A673 (cell line): ENCODE measurements around the gene GRAMD1A. TPM values are rescaled to one million over a fixed set of nuclear protein-coding genes. Genes with fewer than 3 reads are reported as not detected.

ENCODE experiments used
- BruUV-seq: library from RNA; stranded (reverse); fragments of 400-500 nt; replicated peaks from 2 replicates; lab custom pipeline; 2021; lab: Mats Ljungman, UMichigan
- CTCF ChIA-PET: fragments of 300-600 bp; sonication (Branson Sonifier 250); formaldehyde crosslinking; loops from one replicate; lab custom pipeline; 2022; ENCODE audit warnings: antibody characterized with exemption; lab: Charles Lee
- POLR2A ChIA-PET: fragments of 300-600 bp; sonication (Branson Sonifier 250); formaldehyde crosslinking; loops from one replicate; lab custom pipeline; 2022; ENCODE audit warnings: antibody characterized with exemption; ENCODE audit not compliant: low non-redundant PET; lab: Charles Lee
- DNase-seq: peaks from one replicate; pipeline ENCODE4 v3.0.0-alpha.2; 2015; ENCODE audit warnings: low spot score
- H3K27ac ChIP-seq: fragments of 200-600 bp; sonication (generic); 2 replicates; pipeline ENCODE4 v1.5.1; 2016; ENCODE audit warnings: mixed run types, low read depth, mild to moderate bottlenecking, mixed read lengths, antibody characterized with exemption, low read length; ENCODE audit not compliant: poor library complexity, severe bottlenecking
- H3K27me3 ChIP-seq: fragments of 200-600 bp; sonication (generic); replicated peaks from 2 replicates; pipeline ENCODE4 v1.6.1; 2017; ENCODE audit warnings: mixed run types, low read depth, mild to moderate bottlenecking, mixed read lengths, antibody characterized with exemption, low read length; ENCODE audit not compliant: insufficient read depth, poor library complexity
- H3K36me3 ChIP-seq: fragments of 200-600 bp; sonication (generic); 2 replicates; pipeline ENCODE4 v1.6.1; 2016; ENCODE audit warnings: mixed run types, mild to moderate bottlenecking, mixed read lengths, antibody characterized with exemption, low read length; ENCODE audit not compliant: insufficient read depth, poor library complexity, severe bottlenecking
- H3K4me1 ChIP-seq: fragments of 200-600 bp; sonication (generic); 2 replicates; pipeline ENCODE4 v1.6.1; 2017; ENCODE audit warnings: mixed run types, mild to moderate bottlenecking, mixed read lengths, antibody characterized with exemption, low read length; ENCODE audit not compliant: insufficient read depth, poor library complexity, severe bottlenecking
- H3K4me3 ChIP-seq: fragments of 200-600 bp; sonication (generic); 2 replicates; pipeline ENCODE4 v1.5.1; 2016; ENCODE audit warnings: low read depth, mixed run types, mild to moderate bottlenecking, mixed read lengths, low read length; ENCODE audit not compliant: poor library complexity, severe bottlenecking
- H3K9me3 ChIP-seq: fragments of 200-600 bp; sonication (generic); 2 replicates; pipeline ENCODE4 v1.6.1; 2016; ENCODE audit warnings: mixed run types, low read depth, mild to moderate bottlenecking, mixed read lengths, antibody characterized with exemption, low read length; ENCODE audit not compliant: poor library complexity, severe bottlenecking
- CTCF ChIP-seq: fragments of 300-800, 200-600 bp; sonication (generic); conservative IDR thresholded peaks from 2 replicates; pipeline ENCODE4 v1.5.1; 2017; ENCODE audit warnings: low read depth, mild to moderate bottlenecking, antibody characterized with exemption, low read length, moderate library complexity, mixed read lengths
- EZH2 ChIP-seq: fragments of 200-600 bp; sonication (generic); IDR thresholded peaks from 2 replicates; pipeline ENCODE4 v1.6.1; 2017; ENCODE audit warnings: borderline replicate concordance, low read depth, mild to moderate bottlenecking, mixed read lengths, antibody characterized with exemption, low read length; ENCODE audit not compliant: poor library complexity, severe bottlenecking
- intact Hi-C: fragments of 100-400 bp; cut with micrococcal nuclease; formaldehyde crosslinking; loops from one replicate; pipeline ENCODE4 v1.10.0; 2022; ENCODE audit not compliant: unreplicated experiment
- total RNA-seq: library from RNA; stranded (reverse); gene quantifications from 2 replicates; pipeline ENCODE4 v1.2.3, GENCODE V29; 2021

The GRAMD1A gene
- total RNA-seq, 1 experiment from 2014 or later, result 87.3 TPM

- intact Hi-C loops, result no loop called here
Measured at GRCh38 chr19:34975056-34975455, 25.1 kb upstream of the GRAMD1A start.

GRCh38 chr19:34976611-34977010, 23.5 kb upstream of the GRAMD1A start:
- no peak overlapping the region for H3K27ac ChIP-seq
- peaks cover 3% of the 10 kb centered on the region for H3K9me3 ChIP-seq
- H3K4me1 ChIP-seq, result peaks cover 10% of the 10 kb centered on the region
- intact Hi-C loops, result no loop called here
- no peaks in the 10 kb centered on the region for H3K36me3 ChIP-seq
- ChIA-PET POLR2A (no interaction called here), CTCF (no interaction called here)
- no peak overlapping the region for H3K4me3 ChIP-seq
- BruUV-seq, result no TSS peak
- no peaks in the 10 kb centered on the region for H3K27me3 ChIP-seq
- TF ChIP-seq EZH2, result no peak
- TF ChIP-seq CTCF, result no peak
- DNase-seq, result no peak

More at GRCh38 chr19:34975056-34975455, 25.1 kb upstream of the GRAMD1A start:
- Histone ChIP-seq H3K4me3 (no peak overlapping the region), H3K27me3 (no peaks in the 10 kb centered on the region), H3K27ac (no peak overlapping the region), H3K9me3 (peaks cover 3% of the 10 kb centered on the region), H3K36me3 (no peaks in the 10 kb centered on the region), H3K4me1 (peaks cover 10% of the 10 kb centered on the region)
- CTCF ChIA-PET, result no interaction called here
- no peak for TF ChIP-seq EZH2
- no TSS peak for BruUV-seq
- DNase-seq, result no peak
- POLR2A ChIA-PET, result no interaction called here

GRCh38 chr19:34979819-34980640, 20.1 kb upstream of the GRAMD1A start:
- intact Hi-C loops, result no loop called here
- no peaks in the 10 kb centered on the region for H3K27me3 ChIP-seq
- ChIA-PET POLR2A (interaction anchor here (0.7 kb wide), 1 partner anchor 17 kb away, joined by 3 read pairs; no protein-coding TSS in a partner anchor), CTCF (no interaction called here)
- H3K36me3 ChIP-seq, result no peaks in the 10 kb centered on the region
- DNase-seq, result no peak
- TF ChIP-seq CTCF (no peak), EZH2 (no peak)
- peaks cover 2% of the 10 kb centered on the region for H3K4me1 ChIP-seq
- no peak overlapping the region for H3K4me3 ChIP-seq
- BruUV-seq, result no TSS peak
- no peak overlapping the region for H3K27ac ChIP-seq
- H3K9me3 ChIP-seq, result peaks cover 11% of the 10 kb centered on the region
